Mammary epithelial cell (primary cell): ENCODE data around the gene DPYSL4.

Experiments
- EZH2 ChIP-seq: IDR thresholded peaks from 2 replicates; pipeline ENCODE4 v1.6.1; 2012; ENCODE audit warnings: low read length, inconsistent platforms, borderline replicate concordance
- TF ChIP-seq, protein P1 (sequence below), 2 donors: IDR thresholded peaks in 1 of 2; conservative IDR thresholded peaks in 1 of 2; 2 replicates each; pipeline ENCODE4 v1.5.1; 2011 to 2012; ENCODE audit warnings: inconsistent platforms in 2 of 2, low read length in 2 of 2, mild to moderate bottlenecking in 2 of 2, control low read depth in 1 of 2, low read depth in 1 of 2; ENCODE audit not compliant: insufficient read depth in 1 of 2; ENCODE audit errors: extremely low read depth in 1 of 2

DNA sequence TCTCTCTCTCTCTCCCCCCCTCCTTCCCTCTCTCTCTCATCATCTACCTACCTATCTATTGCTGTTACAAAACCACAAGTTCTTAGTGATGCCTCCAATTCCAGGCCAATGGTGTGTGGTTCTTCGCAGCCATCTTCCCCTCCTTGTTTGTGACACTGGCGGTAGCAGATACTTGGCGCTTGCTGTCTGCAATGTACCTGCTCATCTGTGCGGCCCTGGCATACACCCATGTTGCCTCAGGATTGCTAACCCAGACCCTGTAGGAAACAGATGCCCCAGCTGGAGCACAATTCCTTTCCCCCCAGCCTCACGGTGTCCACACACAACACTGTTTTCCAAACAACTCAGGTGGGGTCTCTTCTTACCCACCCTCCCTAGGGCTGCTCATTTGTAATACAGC is 13.6 kb upstream of the DPYSL4 start:
- TF ChIP-seq, protein P1, sequence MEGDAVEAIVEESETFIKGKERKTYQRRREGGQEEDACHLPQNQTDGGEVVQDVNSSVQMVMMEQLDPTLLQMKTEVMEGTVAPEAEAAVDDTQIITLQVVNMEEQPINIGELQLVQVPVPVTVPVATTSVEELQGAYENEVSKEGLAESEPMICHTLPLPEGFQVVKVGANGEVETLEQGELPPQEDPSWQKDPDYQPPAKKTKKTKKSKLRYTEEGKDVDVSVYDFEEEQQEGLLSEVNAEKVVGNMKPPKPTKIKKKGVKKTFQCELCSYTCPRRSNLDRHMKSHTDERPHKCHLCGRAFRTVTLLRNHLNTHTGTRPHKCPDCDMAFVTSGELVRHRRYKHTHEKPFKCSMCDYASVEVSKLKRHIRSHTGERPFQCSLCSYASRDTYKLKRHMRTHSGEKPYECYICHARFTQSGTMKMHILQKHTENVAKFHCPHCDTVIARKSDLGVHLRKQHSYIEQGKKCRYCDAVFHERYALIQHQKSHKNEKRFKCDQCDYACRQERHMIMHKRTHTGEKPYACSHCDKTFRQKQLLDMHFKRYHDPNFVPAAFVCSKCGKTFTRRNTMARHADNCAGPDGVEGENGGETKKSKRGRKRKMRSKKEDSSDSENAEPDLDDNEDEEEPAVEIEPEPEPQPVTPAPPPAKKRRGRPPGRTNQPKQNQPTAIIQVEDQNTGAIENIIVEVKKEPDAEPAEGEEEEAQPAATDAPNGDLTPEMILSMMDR (conservative IDR thresholded peaks at IDR 0.05 in 1 of 2, IDR thresholded peaks at IDR 0.05 in 1 of 2; ENCODE audit: extremely low read depth in 1 of 2, insufficient read depth in 1 of 2, low read depth in 1 of 2, low read length in 2 of 2): no peak
- no peak for TF ChIP-seq EZH2
